HG03521 (cell line): ENCODE data around the gene ZCCHC7.

ENCODE experiments used
- ATAC-seq: cut with Tn5 transposase; IDR thresholded peaks from one replicate; pipeline ENCODE4 v1.9.1; 2021; ENCODE audit warnings: mild to moderate bottlenecking, moderate library complexity; ENCODE audit not compliant: unreplicated experiment

Gene ZCCHC7

DNA sequence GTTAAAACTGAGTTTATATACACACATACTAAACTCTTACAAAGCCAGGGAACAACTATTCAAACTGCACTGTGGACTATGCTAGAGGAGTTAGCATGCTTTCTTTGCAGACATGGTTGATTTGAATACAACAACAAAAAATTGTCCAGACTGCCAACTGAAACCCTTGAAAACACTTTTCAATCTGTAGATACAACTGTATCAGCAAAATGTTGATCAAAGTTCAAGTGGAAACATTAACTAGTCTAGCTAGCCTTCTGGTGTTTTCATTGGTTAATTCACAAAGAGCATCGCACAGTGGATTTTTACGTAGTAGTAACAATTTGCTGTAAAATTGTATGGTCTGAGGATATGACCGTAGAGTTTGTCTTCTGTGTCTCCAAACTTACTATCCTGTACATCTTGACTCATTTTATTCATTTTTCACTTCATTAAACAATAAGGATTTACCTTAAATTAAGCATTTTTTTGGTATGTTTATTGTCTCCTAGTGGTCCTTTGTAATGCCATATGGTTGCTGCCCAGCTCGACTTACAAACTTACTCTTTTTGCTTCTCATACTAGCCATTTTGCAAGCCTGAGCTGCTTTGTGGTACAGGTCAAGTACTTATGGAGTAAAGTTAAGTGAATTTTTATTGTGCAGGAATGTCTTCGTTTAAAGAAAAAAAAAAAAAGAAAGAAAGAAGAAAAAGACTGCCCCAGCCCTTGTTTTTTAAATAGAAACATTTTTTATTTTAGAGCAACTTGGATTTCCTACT lies 123.4 kb downstream of the ZCCHC7 start:
- no peak for ATAC-seq

DNA sequence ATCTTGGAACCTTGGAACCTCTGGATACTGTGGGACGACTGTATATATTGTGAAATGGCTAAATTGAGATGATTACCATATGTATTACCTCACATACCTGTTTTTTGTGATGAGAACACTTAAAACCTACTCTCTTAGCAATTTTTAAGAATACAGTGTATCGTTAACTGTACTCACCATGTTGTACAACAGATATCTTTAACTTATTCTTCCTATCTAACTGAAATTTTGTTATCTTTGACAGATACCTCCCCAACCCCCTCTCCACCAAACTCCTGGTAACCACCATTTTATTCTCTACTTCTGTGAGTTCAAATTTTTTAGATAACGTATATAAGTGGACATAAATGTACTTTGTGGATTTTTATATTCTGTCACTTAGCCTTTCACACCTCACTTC lies 126.5 kb downstream of the ZCCHC7 start:
- ATAC-seq = no peak

DNA sequence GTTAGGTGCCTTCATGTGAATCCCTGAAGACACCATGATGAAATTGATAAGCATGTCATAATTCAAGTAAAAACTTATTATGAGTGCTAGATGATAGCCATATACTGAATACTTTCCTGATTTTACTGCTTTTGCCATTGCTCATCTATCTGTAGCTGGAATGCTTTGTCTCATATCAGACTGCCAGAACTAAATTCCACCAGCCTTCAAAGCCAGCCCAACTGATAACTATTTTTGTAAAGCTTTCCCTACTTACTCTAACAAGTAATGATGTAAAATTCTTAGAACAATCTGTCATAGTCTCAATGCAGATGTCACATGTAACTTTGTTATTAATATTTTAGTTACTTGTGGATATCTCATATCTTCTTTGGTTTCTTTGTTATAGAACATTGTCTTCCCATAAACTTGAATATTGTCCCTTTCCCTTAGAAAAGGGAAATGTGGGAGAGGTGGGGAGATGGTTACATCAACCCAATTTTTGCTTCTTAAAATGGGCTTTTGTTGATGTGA lies 128.3 kb downstream of the ZCCHC7 start:
- ATAC-seq = no peak

DNA sequence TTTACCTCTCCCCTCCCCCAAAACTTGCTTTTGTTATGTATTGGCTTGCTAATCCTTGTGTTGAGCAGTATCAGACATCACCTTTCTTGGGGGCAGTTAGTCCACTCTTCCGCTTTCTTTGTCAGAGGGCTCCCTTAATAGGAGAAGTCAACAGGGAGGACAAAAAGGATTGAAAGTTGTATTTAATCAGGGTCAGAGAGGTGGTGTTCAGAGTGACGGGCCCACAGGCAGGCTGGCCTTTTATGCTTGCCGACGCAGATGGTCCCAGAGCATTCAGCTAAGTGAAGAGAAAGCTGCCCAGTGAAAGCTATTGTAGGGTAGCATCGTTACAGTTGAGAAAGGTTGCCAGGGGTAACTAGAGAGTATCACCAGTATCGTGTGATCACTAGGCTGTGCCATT lies 131.1 kb downstream of the ZCCHC7 start:
- no peak for ATAC-seq

DNA sequence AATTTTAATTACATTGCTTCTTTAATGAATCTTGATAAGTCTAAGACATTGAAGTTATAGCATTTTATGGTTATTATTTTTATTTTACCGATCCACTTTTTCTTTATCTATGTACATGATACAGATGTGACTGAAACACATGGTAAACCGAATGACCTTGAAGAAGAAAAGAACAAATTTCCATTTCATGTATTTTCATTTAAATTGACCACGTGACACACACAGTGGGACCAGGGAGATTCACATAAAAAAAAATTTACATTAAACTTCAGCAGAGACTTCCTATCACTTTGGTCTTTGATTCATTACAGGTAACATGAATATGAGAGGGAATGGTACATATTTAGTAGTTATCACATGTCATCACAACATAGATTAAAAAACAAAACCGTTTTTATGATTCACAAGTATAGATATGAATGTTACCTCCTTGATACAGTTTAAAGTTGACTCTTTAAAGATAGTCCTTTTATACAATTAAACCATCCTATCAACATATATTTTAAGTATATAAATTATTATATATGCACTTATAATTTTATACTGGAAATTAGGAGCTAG lies 133.1 kb downstream of the ZCCHC7 start:
- ATAC-seq = no peak

DNA sequence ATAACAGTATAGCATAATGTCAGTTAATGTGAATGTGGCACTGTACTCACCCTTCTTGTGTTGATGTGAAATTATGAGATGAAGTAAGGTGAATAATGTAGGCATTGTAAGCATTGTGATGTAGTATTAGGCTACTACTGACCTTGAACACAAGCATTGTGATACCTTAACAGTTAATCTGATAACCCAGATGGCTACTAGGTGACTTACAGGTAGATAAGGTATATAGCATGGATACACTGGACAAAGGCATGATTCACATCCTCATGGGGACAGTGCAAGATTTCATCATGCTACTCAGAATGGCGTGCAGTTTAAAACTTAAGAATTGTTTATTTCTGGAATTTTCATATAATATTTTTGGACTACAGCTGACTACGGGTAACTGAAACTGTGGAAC lies 134.8 kb downstream of the ZCCHC7 start:
- ATAC-seq = no peak

DNA sequence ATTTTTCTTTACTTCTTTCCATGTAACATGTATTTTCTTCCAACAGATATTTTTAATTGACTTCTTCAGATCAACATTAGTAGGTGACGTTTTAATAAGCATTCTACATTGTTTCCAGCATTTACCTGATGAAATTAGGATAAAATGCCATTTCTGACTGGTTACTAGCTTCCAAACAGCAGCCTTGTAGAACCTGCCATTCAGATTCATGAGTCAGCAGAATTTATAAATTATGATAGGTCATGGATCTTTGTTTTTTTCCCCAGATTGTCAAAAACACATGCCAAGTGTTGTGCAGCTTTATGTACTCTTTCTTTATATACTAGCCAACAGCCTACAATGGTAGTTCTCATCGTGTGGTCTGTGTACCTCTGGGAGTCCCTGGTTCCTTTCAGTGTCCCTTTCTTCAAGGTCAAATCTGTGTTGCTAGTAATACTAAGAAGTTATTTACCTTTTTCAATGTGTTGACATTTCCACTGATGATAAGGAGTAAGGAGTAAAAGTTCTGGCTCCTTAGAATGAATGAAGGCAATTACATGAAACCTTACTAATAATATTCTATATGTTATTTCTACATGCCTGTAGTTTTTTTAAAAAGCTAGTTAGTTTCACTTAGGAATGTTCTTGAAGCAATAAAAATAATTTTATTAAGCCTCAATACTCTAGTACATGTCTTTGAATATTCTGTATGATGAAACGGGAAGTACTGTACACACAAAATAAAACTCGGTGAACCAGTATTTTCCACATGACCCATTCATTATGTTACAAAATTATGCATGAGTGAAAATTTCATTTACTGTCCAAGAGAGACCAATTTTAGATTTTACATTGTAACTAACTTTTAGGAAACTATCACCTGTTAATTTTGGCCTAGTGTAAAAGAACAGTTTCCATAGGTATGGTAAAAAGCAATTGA lies 135.8 kb downstream of the ZCCHC7 start:
- no peak for ATAC-seq

DNA sequence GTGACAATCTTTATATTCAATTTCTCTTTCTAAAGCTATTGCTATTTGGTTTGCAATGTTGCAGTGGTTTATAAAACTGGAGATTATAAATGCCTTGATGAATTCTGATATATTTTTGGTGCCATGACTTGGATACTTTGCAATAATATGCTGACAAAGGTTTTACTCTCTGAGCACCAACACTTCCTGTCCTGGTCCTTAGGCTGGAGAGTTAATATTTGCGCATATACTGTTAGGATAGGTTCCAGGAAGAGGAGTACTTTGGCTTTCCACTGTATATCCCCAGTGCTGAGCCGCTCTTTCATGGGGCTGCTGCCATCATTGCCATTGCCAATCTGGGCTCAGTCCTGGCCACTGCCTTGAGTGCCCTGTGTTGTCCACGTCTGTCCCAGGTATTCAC lies 139.6 kb downstream of the ZCCHC7 start:
- ATAC-seq = no peak

DNA sequence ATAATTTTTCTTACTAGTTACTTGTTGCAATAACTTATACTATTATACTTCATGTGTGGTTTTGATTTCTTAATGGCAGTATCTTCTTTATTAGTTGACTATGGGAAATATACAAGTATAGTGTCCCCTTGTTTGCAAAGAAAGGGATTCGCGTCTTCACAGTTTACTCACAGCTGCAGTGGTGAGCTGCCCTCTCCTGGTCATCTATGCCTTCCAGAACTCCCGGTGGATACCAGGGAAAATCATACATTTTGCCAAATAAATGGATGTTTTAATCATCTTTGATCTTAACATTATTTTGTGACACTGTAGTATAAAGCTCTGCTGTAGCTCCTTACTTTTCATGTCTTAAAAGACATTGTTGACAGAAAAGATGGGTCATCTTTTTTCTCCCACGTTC lies 142.0 kb downstream of the ZCCHC7 start:
- ATAC-seq = no peak

DNA sequence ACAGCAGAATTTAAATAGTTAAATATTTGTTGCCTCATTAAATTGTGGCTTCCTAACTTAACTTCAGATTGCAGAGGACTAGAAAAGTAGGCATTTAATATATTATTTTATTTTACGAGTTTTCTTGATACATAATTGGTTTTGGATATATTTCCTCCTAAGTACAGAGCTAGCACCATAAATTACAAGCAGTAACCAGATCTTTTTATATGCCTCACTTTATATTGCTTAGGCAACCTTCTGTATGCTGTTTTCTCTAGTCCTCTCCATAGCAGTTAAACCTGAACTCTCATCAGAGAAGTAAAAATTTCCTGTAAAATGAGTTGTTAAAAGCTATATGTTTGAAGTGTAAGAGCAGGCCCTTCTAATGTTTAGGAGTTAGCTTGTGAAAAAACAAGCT lies 144.2 kb downstream of the ZCCHC7 start:
- ATAC-seq = no peak

DNA sequence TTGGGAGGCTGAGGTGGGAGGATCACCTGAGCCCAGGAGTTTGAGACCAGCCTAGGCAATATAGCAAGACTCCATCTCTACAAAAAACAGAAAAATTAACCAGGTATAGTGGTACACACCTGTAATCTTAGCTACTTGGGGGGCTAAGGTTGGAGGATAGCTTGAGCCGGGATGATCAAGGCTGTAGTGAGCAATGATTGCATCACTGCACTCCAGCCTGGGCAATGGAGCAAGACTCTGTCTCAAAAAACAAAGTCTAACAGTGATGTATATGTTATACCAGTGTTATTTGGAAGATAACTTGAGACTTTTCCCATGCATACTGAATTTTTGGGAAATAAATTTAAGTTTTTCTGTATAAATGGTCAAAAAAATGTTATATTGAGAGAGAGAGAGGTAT lies 146.3 kb downstream of the ZCCHC7 start:
- no peak for ATAC-seq

DNA sequence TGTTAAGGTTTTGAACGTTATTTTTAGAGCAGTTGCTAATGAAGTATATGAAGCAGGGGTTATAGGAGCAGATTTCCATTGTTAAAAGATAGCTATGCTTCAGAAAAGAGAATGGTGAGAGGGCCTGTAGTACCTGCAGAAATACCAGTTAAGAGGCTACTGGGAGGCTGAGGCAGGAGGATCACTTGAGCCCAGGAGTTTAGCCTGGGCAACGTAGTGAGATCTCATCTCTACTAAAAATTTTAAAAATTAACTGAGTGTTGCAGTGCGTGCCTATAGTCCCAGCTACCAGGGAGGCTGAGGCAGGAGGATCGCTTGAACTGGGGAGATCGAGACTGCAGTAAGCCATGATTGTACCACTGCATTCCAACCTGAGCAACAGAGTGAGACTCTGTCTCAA lies 148.8 kb downstream of the ZCCHC7 start:
- ATAC-seq = no peak

DNA sequence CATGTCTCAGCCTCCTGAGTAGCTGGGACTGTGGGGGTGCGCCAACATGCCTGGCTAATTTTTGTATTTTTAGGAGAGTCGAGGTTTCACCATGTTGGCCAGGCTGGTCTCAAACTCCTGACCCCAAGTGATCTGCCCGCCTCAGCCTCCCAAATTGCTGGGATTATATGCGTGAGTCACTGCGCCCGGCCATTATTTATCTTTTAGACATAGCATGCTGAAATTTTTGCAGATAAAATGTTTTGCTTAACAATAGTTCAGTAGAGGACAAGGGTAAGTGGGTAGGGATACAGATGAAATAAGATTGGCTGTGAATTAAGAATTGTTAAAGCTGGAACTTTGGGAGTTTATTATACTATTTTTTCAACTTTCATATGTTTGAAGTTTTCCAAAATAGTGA lies 151.3 kb downstream of the ZCCHC7 start:
- no peak for ATAC-seq

DNA sequence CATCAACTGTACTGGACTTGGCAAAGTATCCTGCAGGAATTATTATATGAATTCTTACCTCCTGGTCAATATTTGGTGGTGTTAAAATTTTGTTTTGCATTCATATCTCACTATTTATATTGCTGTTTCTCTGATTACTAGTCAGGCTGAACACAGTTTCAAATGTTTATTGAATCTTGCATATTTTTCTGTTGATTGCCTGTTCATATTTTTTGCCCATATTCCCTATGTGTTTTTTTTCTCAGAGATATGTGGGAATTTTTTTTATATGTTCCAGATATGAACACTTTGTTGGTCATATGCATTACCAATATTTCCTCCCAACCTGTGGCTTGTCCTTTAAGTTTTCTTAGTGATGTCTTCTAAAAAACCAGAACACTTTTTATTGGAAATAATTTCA lies 153.2 kb downstream of the ZCCHC7 start:
- ATAC-seq = no peak

DNA sequence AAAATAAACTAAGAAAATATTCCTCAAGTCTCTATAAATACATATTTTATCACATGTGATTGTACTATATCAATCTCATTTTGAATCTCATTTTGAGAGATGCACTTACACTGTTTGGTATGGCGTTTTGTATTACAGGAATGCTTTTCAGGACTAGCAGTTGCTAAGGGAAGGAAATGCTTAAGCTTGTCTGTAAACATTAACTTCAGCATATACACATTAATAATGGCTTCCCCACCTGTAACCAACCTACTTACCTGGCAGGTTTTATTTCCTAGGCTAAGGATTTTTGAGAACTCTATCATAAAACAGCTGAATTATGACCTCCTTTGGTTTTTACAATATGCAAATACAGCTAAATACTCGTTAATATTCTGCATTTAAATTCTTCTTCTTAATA lies 161.2 kb downstream of the ZCCHC7 start:
- no peak for ATAC-seq

DNA sequence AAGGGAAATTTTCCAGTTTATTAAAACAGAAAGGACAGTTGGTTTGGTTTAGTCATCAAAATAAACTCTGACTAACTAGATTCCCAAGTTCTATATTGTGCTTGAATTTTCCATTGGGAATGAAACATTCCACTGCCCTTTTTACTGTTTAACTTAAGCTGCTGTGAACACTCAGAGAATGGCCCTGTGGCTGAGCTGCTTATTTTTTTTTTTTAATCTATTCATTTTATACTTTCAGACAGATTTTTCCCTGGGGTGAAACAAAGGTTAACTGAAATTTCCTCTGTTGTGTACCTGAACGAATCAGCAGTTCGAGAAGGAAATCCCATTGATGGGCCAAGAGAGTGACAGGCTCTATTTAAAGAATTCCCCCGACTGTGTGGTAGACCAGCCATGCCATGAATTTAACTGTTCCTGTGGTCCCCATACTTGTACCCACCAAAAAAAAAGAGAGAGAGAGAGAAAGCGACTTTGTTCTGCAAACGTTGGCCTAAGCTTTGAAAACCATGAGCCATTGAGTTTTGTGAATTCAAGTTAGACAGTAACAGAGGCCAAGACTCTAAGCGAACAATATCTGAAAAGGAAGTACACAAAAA lies 163.5 kb downstream of the ZCCHC7 start:
- no peak for ATAC-seq

DNA sequence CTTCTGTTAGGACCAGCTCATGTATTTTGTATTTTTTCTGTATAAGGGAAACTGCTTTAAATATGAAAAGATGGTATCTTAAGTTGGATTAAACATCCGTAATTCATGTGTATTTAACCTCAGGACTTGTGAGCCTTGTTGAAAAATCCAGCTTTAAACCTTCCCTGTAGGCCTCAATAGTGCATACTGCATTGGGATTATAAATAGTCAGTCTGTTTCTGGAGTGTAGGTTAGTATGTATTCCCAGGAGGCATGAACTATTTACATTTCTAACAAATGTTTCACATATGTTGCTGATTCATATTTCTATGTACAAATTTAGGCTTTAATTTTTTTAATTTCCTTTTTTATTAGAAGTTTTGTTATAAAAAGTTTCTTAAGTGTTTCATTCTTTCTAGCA lies 164.3 kb downstream of the ZCCHC7 start:
- no peak for ATAC-seq

DNA sequence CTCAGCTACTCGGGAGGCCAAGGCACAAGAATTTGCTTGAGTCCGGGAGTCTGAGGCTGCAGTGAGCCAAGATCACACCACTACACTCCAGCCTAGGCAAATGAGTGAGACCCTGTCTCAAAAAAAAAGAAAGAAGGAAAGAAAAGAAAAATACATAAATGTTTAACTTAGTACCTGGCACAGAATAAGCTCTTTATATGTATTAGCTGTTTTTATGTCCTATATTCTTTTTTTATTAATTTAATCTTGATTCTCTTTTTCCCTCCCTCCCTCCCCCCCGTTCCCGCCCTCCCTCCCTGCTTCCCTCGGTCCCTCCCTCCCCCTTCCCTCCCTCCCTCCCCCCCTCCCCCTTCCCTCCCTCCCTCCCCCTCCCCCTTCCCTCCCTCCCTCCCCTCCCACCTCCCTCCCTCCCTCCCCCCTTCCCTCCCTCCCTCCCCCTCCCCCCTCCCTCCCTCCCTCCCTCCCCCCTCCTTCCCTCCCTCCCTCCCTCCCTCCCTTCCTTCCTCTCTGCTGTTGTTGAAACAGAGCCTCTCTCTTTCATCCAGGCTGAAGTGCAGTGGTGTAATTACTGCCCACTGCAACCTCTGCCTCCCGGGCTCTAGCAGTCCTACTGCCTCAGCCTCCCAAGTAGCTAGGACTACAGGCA lies 166.3 kb downstream of the ZCCHC7 start:
- no peak for ATAC-seq

DNA sequence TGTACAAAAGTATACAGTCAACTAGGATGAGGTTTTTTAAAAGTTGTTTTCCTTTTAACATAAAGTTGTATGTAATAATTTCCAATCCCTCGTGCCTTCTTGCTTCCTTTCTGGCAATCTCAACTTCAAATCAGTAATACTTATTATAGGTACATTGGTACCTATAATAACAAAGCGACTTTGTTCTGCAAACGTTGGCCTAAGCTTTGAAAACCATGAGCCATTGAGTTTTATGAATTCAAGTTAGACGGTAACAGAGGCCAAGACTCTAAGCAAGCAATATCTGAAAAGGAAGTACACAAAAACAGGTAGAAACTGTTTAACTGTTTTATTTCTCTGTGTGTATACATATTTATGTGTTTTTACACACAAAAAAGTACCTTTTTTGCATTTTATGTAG lies 166.9 kb downstream of the ZCCHC7 start:
- ATAC-seq = no peak

DNA sequence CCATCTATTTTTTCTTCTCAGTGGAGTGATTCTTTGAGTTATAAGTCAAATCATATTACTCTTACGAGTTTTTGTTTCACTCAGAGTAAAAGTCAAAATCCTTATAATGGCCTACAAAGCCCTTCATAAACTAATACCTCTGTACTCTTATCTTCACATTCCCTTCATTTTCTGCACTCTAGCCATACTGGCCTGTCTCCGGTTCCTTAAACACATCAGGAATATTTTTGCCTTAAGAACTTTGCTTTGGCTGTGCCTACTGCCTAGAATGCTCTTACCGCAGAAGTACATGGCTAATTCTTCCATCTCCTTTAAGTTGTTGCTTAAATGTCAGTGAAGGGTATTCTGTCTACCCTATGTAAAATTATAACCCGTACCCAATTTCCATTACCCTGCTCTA lies 169.3 kb downstream of the ZCCHC7 start:
- no peak for ATAC-seq
